BJ (cell line): ENCODE data around the gene OR9Q1. TPM values are rescaled to one million over a fixed set of nuclear protein-coding genes. Genes with fewer than 3 reads are reported as not detected.

Experiments used
- CTCF ChIA-PET: fragments of 350-600 bp; formaldehyde crosslinking; extraction: SDS; loops from one replicate; lab custom pipeline; 2021; ENCODE audit warnings: antibody characterized with exemption, inconsistent platforms; lab: Yijun Ruan, JAX
- POLR2A ChIA-PET: fragments of 300-600 bp; sonication (Branson Sonifier 250); formaldehyde crosslinking; extraction: SDS; loops from one replicate; lab custom pipeline; 2021; ENCODE audit warnings: antibody characterized with exemption; lab: Charles Lee
- DNase-seq: peaks from one replicate; pipeline ENCODE4 v3.0.0-alpha.2; 2011; ENCODE audit warnings: low read depth
- H3K27me3 ChIP-seq: 2 replicates; pipeline ENCODE4 v1.6.0; 2011; ENCODE audit warnings: low read length; ENCODE audit not compliant: control insufficient read depth, insufficient read depth
- H3K36me3 ChIP-seq: 2 replicates; pipeline ENCODE4 v1.5.1; 2011; ENCODE audit warnings: low read length; ENCODE audit not compliant: control insufficient read depth, insufficient read depth
- H3K4me3 ChIP-seq: 2 replicates; pipeline ENCODE4 v1.5.1; 2011; ENCODE audit warnings: low read depth, mild to moderate bottlenecking, control low read depth, low read length
- CTCF ChIP-seq: IDR thresholded peaks from 2 replicates; pipeline ENCODE4 v1.5.1; 2011; ENCODE audit warnings: low read depth, mild to moderate bottlenecking, control low read depth, inconsistent platforms, low read length, moderate library complexity; ENCODE audit not compliant: insufficient read depth
- polyA plus RNA-seq: library from polyadenylated mRNA; depleted of rRNA; stranded (reverse); fragments of >200 nt; gene quantifications from 2 replicates; pipeline ENCODE4 v1.2.3, GENCODE V29; 2011

OR9Q1 gene
- polyA plus RNA-seq, 1 experiment, result not detected

GRCh38 chr11:58152781-58153180 lies 129.1 kb downstream of the OR9Q1 start:
- no peak for TF ChIP-seq CTCF
- ChIA-PET POLR2A (no interaction called here), CTCF (interaction anchor here (0.6 kb wide), 1 partner anchor 181 kb away, joined by 5 read pairs; no protein-coding TSS in a partner anchor)
- Histone ChIP-seq H3K4me3 (no peak overlapping the region), H3K27me3 (no peaks in the 10 kb centered on the region), H3K36me3 (no peaks in the 10 kb centered on the region)
- no peak for DNase-seq

- H3K27me3 ChIP-seq, result no peaks in the 10 kb centered on the region
- POLR2A ChIA-PET, result no interaction called here
- no peaks in the 10 kb centered on the region for H3K36me3 ChIP-seq
- CTCF ChIA-PET, result no interaction called here
- no peak for TF ChIP-seq CTCF
- H3K4me3 ChIP-seq, result no peak overlapping the region
- no peak for DNase-seq
Observed at GRCh38 chr11:58164389-58164788, 140.7 kb downstream of the OR9Q1 start.

- H3K36me3 ChIP-seq, result no peaks in the 10 kb centered on the region
- POLR2A ChIA-PET, result no interaction called here
- CTCF ChIA-PET, result no interaction called here
Observed at GRCh38 chr11:58164990-58165389, 141.3 kb downstream of the OR9Q1 start.

GRCh38 chr11:58165504-58166106 lies 141.9 kb downstream of the OR9Q1 start:
- CTCF ChIA-PET, result no interaction called here
- Histone ChIP-seq H3K36me3 (no peaks in the 10 kb centered on the region), H3K4me3 (no peak overlapping the region), H3K27me3 (no peaks in the 10 kb centered on the region)
- DNase-seq, result no peak
- no peak for TF ChIP-seq CTCF
- POLR2A ChIA-PET, result no interaction called here

More at GRCh38 chr11:58164990-58165389, 141.3 kb downstream of the OR9Q1 start:
- Histone ChIP-seq H3K27me3 (no peaks in the 10 kb centered on the region), H3K4me3 (no peak overlapping the region)
- no peak for TF ChIP-seq CTCF
- DNase-seq, result no peak

- POLR2A ChIA-PET, result no interaction called here
- DNase-seq, result no peak
- no peaks in the 10 kb centered on the region for H3K27me3 ChIP-seq
- H3K36me3 ChIP-seq, result no peaks in the 10 kb centered on the region
- CTCF ChIA-PET, result no interaction called here
- TF ChIP-seq CTCF, result no peak
- no peak overlapping the region for H3K4me3 ChIP-seq
Observed at GRCh38 chr11:58177409-58178054, 153.9 kb downstream of the OR9Q1 start.
